A204.1 (cell line): ENCODE results near the gene PTH2.
"Not testable (repeated sequence)": the region's sequence is repeated elsewhere in the genome, so short reads cannot be mapped to it uniquely, and the experiment has no call there.

Experiments
- FAIRE-seq: peaks from 2 replicates; lab custom pipeline; 2012; peaks lifted over from hg19 to GRCh38; lab: Jason Lieb, UNC

The PTH2 gene

GRCh38 chr19:49423071-49423984 is at the start of gene PTH2:
TSS of gene PTH2 (minus strand) at chr19:49423441. CDS start at chr19:49423339, 102 bp downstream.
- no peak for FAIRE-seq

GRCh38 chr19:49472936-49473335 is 49.7 kb upstream of the PTH2 start:
- no peak for FAIRE-seq

GRCh38 chr19:49470615-49470978 is 47.4 kb upstream of the PTH2 start:
- FAIRE-seq, result no peak

GRCh38 chr19:49469828-49470614 is 46.8 kb upstream of the PTH2 start:
- FAIRE-seq, result no peak

GRCh38 chr19:49468746-49469447 is 45.7 kb upstream of the PTH2 start:
- FAIRE-seq, result no peak

- FAIRE-seq, result no peak
Measured at GRCh38 chr19:49468199-49468598, 45.0 kb upstream of the PTH2 start.

- FAIRE-seq, result no peak
Measured at GRCh38 chr19:49465371-49465770, 42.1 kb upstream of the PTH2 start.

- FAIRE-seq, result no peak
Measured at GRCh38 chr19:49463960-49464740, 40.9 kb upstream of the PTH2 start.

- no peak for FAIRE-seq
Measured at GRCh38 chr19:49462492-49462891, 39.3 kb upstream of the PTH2 start.

GRCh38 chr19:49461656-49462055 is 38.4 kb upstream of the PTH2 start:
- no peak for FAIRE-seq

GRCh38 chr19:49461130-49461529 is 37.9 kb upstream of the PTH2 start:
- FAIRE-seq, result not testable (repeated sequence)

GRCh38 chr19:49459388-49459787 is 36.1 kb upstream of the PTH2 start:
- FAIRE-seq, result no peak

GRCh38 chr19:49458567-49458903 is 35.3 kb upstream of the PTH2 start:
- no peak for FAIRE-seq

GRCh38 chr19:49456326-49456725 is 33.1 kb upstream of the PTH2 start:
- no peak for FAIRE-seq

GRCh38 chr19:49455773-49456172 is 32.5 kb upstream of the PTH2 start:
- FAIRE-seq, result no peak

GRCh38 chr19:49453757-49454240 is 30.6 kb upstream of the PTH2 start:
- no peak for FAIRE-seq

GRCh38 chr19:49453013-49453756 is 29.9 kb upstream of the PTH2 start, which contains the start of gene ALDH16A1:
TSS of gene ALDH16A1 (plus strand) at chr19:49453225. CDS start at chr19:49453332, 107 bp downstream.
- FAIRE-seq, result peak; percentile 82

- peak; percentile 98 for FAIRE-seq
Measured at GRCh38 chr19:49451430-49452181, 28.4 kb upstream of the PTH2 start, which contains the start of gene PIH1D1. TSS of gene PIH1D1 (minus strand) at chr19:49451814. CDS start at chr19:49451574, 240 bp downstream.

GRCh38 chr19:49450405-49450804 is 27.2 kb upstream of the PTH2 start:
- FAIRE-seq, result no peak

GRCh38 chr19:49448432-49448786 is 25.2 kb upstream of the PTH2 start:
- no peak for FAIRE-seq
